GM21737 (cell line): ENCODE results near the gene KRT72.

Experiments used
- ATAC-seq: cut with Tn5 transposase; IDR thresholded peaks from one replicate; pipeline ENCODE4 v1.9.1; 2021; ENCODE audit warnings: mild to moderate bottlenecking, moderate library complexity; ENCODE audit not compliant: unreplicated experiment

Gene KRT72

GRCh38 chr12:52600941-52601481 is at the start of gene KRT72:
KRT72 (minus strand) TSS chr12:52601463; CDS start chr12:52601452, 11 bp downstream.
- ATAC-seq: no peak

GRCh38 chr12:52650520-52651081 is 49.3 kb upstream of the KRT72 start:
- no peak for ATAC-seq

GRCh38 chr12:52649066-52649465 is 47.8 kb upstream of the KRT72 start:
- ATAC-seq: no peak

GRCh38 chr12:52648012-52648550 is 46.8 kb upstream of the KRT72 start:
- ATAC-seq: no peak

GRCh38 chr12:52647601-52648000 is 46.3 kb upstream of the KRT72 start:
- ATAC-seq: no peak

- no peak for ATAC-seq
These were observed 45.4 kb upstream of the KRT72 start for GRCh38 chr12:52646613-52647012.

GRCh38 chr12:52645982-52646381 is 44.7 kb upstream of the KRT72 start:
- no peak for ATAC-seq

GRCh38 chr12:52645120-52645761 is 44.0 kb upstream of the KRT72 start:
- ATAC-seq: no peak

- no peak for ATAC-seq
These were observed 42.8 kb upstream of the KRT72 start for GRCh38 chr12:52644078-52644415.

GRCh38 chr12:52643233-52644077 is 42.2 kb upstream of the KRT72 start:
- no peak for ATAC-seq

- ATAC-seq: no peak
These were observed 40.2 kb upstream of the KRT72 start for GRCh38 chr12:52641468-52641867.

GRCh38 chr12:52637299-52637698 is 36.0 kb upstream of the KRT72 start:
- no peak for ATAC-seq

GRCh38 chr12:52636592-52637258 is 35.5 kb upstream of the KRT72 start:
- ATAC-seq: no peak

- no peak for ATAC-seq
These were observed 34.9 kb upstream of the KRT72 start for GRCh38 chr12:52636189-52636588.

- no peak for ATAC-seq
These were observed 33.2 kb upstream of the KRT72 start for GRCh38 chr12:52634266-52635056.

- ATAC-seq: no peak
These were observed 32.1 kb upstream of the KRT72 start for GRCh38 chr12:52633383-52633782.

GRCh38 chr12:52632656-52633055 is 31.4 kb upstream of the KRT72 start:
- ATAC-seq: no peak

GRCh38 chr12:52631676-52632459 is 30.6 kb upstream of the KRT72 start:
- ATAC-seq: no peak

- ATAC-seq: no peak
These were observed 30.0 kb upstream of the KRT72 start for GRCh38 chr12:52631264-52631663.
